Pons (tissue), 1 donor: ENCODE data around the gene PRKD3.

Experiments
- DNase-seq: peaks from one replicate; pipeline ENCODE4 v3.0.0-alpha.2; 2016; ENCODE audit warnings: low spot score

Gene PRKD3

DNA sequence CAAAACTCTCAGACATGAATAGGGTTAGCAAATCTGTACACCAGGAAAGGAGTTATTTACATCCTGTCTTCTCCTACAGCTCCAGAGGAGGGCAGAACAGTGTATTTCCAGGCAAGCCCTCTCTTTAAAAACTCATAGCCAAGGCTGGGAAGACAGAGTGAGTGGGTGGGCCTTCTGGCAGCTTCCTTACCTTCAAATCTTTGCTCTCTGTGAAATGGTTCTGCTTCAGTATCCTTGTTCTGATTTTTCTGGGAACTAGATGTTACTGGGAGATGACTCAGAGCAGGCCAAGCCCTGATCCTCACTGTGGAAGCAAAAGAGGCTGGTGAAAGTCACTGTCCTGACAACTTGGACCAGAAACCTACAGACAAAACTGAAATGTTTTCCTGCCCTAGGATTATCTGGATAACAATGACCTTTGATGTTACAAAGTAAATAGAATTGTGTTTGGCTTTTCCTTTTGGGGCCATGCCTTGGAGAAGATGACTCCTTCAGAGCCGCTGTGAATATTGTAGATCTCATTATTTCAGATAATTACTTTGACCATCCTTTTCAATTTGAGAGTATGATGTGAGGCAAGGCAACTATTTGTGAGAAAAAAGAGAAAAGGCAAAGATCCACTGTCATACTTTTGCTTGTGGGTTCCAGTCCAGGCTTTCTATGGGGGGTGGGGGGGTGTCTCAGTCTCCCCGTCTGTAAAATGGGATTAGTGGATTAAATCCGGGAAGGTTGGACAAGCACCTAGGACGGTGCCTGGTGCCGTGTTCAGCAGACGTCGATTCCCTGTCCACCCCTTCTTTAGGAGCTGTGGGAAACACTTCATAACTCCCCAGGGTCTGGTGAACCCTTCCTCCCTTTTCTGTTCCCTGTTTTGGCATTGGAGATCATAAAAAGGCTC is 19.2 kb upstream of the PRKD3 start:
- no peak for DNase-seq

DNA sequence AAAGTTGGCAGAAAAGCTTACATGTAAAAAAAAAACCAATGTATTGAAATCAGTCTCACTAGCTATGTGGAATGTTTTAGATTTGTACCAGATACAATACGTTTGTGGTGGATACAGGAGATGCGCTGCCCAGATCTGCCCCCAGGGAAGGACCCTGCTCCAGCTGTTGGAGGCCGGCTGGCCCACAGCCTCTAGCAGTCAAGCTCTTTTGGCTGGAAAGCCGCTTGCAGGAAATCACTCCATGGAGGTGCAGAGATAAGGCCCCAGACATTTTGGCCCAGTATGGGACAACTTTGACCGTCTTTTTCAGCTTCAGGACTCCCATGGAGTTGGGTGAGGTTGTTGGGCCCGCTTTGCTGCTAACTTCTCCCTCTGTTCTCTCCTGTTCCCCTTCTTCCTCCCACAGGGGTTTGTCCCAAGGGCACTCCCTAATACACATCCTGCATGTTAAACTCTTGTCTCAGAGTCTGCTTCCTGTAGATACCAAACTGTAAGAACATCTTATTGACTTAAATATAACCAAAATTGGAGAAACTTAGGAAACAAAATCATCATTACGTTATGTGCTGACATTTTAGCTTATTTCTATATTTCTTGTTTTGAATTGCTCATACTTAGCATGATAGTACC is 18.1 kb upstream of the PRKD3 start:
- no peak for DNase-seq

DNA sequence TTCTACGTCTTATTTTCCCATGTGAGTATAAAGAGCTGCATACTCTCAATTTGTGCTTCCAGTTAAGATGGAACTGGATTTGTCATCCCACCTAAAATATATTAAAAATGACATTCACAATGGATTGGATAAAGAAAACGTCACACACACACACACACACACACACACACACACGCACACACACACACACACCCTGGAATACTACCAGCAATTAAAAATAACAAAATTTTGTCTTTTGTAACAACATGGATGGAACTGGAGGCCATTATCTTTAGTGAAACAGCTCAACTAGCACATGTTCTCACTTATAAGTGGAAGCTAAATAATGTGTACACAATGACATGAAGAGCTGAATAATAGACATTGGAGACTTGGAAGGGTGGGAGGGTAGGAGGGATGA is 16.0 kb upstream of the PRKD3 start:
- DNase-seq, result no peak

DNA sequence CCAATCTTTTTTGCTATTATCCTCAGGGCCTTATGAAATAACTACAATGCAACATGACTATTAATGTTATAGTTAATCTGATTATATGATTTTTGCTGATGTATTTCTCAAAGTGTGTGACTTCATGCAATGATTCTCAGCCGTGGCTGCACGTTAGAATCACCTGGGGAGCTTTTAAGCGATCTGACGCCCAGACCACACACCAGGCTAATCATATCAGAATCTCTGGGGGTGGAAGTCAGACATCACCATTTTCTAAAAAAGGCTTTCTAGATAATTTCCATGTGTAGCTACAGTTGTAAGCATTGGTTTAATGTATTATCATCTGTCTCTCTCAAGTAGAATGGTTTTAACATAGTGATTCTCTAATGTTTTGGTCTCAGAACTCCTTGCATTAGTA is 14.3 kb upstream of the PRKD3 start:
- no peak for DNase-seq

DNA sequence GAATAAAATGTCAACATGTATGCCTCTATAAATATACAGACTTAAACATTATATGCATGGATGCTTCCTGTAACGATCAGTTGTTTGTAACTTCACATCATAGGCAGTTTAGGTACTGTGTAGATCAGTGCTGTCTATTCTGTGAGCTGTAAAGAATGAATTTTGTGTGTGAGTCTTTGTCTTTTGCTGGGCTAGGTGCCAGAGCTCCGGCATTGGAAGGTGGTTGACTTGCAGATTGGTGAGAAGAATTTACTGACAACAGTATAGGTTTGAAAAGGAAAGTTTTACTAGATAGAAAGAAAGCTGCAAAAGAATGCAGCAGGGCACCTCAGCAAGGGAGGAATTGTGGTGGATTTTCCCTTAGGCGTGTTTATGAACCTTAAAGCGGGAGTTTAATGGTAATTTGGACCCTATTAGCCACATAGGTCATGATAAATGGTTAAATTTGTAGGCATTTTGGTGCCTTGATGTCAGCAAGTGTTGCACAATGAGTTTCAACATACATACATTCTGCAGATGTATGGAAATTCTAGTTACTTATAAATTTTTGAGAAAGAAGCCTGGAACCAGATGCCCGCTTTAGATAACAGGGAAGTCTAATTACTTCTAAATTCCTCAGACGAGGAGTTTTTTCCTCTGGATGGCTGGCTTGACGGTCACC is 13.1 kb upstream of the PRKD3 start:
- DNase-seq, result peak; percentile 63

DNA sequence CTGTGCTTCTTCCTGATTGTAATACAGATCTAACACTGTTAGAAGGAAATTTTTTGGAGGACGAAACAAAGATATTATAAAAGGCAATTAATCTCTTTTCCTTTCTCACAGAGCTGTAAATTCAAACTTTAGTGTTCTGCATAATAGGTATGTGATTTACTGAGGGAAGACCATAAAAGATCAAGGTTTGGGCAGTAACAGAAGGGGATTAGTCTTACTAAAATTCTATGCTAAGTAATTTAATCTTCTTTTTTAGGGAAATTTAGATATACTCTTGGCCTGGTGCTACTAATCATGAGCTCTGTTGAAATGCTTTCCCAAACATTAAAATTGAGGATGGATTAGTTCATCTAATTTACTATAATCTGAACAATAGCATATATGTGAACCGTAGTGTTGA is 11.0 kb upstream of the PRKD3 start:
- no peak for DNase-seq

DNA sequence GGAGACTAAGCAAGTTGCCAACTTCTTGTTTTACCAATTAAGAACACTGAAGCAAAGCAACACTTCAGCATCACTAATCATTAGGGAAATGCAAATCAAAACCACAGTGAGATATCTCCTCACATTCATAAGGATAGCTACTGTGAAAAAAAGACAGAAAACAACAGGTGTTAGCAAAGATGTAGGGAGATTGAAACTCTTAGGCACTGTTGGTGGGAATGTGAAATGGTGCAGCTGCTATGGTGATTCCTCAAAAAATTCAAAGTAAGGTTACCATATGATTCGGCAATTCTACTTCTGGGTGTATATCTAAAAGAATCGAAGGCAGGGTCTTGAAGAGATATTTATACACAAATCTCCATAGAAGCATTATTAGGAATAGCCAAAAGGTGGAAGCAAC is 8.6 kb upstream of the PRKD3 start:
- no peak for DNase-seq

DNA sequence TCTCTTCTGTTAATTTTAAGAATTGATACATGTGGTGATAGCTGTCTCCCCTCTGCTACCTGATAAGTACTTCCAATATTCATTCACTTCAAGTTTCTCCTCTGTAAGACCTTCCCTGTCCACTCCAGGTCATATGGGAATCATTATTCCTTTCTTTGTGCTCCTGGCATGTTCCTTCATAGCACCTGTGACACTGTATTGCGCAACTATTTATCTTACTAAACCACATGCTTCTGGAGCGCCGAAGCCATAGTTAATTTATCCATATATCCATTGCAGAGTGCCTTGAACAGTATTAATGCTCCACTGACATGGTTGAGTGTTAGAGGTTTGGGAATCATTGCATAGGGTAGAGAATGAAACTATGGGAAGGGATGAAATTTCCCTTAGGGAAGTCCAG is 7.9 kb upstream of the PRKD3 start:
- no peak for DNase-seq

DNA sequence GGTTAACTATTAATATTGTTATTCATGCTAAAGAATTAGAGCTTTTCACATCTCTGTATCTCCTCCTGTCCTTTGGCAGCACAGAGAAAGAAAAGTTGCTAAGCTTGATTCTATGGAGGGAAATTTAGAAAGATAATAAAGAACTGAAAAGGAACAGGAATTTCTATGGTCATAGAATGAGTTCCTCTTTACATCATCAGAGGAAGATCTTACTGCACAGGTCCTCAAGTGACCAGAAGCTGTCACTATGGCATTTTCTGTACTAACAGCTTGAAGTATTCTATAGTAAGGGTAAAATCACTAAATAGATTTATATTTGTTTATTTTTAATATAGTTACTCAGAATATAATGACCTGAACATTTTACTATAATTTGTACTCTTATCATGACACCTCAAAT is 6.0 kb upstream of the PRKD3 start:
- no peak for DNase-seq

DNA sequence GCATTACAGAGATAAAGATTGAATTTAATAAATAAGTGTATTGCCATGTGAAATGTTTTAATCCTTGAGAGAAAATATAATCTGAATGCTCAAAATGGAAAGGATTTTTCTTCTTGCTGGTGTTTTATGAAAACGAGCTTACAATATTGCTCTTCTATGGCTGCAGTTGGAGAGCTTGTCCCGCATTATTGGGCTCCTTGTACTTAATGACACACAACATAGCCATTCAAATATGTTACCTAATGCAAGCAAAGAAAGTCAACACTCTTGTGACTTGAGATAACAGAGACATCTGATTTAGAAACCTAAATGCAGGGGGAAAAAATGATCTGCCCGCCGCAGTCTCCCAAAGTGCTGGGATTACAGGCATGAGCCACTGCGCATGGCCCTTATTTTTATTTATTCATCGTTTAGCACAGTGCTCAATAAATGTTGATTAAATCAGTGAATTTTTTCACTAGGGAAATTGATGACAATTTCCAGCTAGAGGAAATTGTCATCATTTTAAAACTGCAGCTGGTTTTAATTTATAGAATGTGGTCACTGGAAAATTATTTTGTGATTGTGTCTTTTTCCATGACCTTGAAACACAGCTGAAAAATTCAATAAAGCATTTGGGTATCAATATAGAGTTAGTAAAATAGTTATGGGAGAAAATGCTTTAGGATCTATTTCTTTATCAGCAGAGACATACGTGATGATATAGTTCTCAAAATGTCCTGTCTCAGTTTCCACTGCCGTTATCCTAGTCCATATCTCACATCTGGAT is 2.4 kb upstream of the PRKD3 start:
- no peak for DNase-seq

DNA sequence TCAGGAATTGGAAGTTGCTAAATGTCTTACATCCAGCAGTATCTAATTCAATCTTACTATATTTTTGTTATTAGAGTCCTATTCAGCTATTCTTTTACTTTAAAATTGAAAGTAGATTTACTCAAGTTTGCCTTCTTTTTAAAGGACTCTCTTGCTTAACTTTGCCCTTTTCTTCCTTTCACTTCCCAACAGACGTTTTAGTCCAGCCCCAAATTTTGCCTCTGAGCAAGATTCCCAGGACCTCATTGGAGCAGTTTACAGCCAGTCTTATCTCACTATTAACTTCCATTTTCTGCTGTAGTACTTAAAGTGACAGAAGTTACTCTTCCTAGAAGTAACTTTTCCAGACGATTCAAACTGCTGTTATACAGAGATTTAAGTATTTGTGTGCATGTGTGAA is 1.7 kb upstream of the PRKD3 start:
- DNase-seq, result peak; percentile 74

DNA sequence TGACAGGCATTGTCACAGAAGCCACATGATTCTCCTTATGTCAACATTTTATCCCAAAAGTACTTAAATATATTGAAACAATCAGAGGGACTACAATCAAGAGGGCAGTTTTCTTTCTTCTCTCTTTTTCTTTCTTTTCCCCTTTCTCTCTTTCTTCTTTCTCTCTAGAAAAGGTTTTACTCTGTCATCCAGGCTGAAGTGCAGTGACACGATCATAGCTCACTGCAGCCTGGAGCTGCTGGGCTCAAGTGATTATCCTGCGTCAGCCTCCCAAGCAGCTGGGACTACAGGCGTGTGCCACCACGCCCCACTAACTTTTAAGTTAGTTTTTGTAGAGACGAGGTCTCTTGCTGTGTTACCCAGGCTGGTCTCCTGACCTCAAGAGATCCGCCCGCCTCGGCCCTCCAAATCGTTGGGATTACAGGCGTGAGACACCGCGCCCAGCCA is 1.0 kb upstream of the PRKD3 start:
- no peak for DNase-seq

DNA sequence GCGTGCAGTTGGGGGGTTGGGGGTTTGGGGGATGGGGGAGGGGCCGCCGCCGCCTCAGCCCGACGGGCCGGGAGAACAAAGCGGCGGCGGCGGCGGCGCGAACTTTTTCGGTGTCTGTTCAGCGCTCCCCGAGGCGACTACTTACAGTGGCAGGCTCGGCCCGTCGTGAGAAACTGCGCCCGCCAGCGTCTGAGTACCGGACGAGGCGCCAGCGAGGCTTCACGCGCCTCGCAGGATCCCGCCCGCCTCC is 172 bp downstream of the PRKD3 start:
- DNase-seq, result no peak

DNA sequence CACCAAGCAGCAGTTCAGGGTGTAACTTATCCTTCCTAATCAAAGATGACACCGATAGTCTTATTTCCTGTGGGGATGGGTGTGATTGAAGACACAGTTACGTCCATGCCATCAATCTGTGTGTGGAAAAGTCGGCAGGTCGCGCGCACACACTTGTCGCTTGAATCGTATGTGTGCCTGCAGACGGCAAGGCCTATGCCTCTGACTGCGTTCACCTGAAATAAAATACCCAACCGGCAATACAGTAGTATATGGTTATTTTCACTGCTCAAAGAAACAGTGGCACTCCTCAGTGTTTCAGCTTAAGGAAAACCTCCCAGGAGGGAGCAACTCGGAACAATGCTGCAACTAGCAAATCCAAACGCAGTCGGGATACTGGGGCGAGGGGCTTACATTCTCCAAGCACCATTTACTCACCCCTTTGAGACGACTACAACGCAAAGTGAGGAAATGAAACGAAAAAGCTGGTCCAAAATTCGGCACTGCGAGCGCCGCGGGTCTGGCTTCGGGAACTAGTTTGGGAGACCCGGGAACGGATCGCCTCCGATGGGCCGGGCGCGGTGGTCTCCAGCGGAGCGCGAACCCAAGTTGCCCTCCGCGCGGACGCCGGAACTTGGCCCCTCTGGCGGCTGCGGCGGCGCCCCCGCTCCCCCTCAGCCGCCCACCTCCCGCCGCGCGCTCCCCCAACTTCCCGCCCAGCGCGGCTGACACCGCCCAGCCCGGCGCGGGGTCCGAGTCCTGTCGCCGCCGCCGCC is 675 bp downstream of the PRKD3 start:
- peak; percentile 40 for DNase-seq

DNA sequence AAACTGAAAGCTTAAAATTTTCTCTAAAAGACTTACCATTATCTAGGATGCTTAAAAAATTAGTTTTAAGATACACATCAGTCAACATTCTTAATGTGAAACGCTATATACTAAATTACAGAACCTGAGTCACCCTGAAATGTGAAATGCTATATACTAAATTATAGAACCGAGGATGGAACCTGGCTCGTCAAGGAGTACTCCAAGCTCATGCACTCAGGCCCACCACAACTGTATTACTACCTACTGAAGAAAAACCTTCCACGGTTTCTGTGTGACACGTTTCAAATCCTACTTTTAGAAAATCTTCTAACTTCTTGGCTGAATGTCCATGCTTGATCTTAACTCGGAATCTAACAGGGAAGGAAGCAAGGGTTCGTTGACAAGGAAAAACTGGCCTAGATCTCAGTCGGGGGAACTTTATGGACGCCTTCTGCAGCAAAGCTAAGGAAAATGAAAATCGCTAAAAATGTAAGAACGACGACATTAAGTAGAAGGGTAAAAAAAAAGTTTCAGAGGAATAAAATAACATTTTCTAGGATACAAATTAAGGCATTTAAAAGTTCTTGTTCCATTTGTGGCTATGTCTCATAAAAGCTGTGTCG is 1.4 kb downstream of the PRKD3 start:
- peak; percentile 39 for DNase-seq

DNA sequence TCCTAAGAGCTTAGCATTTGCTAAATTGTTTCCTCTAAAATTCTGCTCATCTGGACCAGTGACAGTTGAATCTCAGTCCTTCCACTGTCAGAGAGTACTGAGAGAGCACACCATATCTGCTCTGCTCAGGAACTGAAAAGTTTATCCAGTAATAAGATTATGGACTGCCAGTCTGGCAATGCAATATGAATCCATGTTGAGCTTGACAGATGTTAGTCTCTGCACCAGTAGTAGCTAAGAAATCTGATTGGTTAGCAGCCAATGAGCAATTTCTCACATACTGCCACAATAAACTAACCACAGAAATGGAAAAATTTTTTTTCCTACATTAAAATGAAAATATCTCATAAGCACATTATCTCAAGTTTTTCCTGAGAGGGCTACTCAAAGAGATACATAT is 2.3 kb downstream of the PRKD3 start:
- DNase-seq, result no peak

DNA sequence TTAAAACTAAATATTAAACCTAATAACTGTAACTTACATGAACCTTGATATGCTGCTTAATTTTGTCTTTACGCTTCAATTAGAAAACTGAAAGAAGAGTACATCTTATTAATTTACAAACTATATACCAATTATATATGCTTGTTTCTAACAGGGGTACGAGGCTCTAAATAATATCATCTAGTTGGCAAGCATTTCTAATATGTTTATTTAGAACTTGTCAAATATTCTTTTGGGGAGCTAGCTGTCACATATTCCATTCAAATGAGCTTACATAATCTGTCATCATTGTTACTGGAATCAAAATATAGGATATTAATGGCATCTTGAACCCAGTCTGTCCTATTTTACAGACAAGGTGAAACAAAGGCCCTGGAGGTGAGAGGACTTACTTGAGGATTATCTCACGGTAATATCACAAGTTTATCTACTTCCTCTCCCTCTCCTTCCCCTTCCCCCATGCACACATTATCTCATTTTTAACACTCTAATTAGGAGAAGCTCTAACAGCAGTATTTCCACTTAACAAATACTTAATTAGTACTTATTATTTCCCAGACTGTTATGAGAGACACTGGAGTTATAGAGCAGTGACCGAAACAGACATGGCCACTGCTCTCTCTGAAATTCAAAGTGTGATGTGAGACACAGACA is 3.5 kb downstream of the PRKD3 start:
- no peak for DNase-seq

DNA sequence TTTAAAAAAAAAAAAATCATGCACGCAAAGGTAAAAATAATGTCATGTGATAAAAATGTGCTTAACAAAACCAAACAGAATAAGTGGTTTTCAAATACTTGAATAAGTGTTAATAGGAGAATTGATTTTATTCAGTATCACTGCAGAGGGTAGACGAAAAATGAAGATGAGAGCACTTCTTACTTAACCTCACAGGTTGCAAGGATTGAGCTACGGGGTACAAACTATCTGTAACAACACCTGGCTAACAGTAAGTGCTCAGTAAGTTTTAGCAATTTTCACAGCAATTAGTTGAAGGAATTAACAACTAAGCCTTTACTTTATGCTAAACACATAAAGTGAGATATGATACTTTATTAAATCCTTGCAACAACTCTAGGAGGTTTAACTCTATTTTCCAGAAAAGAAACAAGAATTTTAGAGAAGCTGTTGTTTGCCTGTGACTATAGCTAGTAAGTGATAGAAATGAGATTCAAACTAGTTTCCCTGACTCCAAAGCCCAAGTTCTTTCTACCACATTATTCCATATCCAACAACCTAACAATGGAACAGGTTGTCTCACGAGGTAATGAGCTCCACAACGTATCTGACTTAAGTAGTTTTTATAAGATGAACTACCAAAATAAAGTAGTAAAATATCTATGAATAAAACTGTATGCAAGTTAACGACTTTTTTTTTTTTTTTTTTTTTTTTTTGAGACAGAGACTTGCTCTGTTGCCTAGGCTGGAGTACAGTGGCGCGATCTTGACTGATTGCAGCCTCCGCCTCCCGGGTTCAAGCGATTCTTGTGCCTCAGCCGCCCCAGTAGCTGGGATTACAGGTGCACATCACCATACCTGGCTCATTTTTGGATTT is 4.7 kb downstream of the PRKD3 start:
- DNase-seq, result no peak

DNA sequence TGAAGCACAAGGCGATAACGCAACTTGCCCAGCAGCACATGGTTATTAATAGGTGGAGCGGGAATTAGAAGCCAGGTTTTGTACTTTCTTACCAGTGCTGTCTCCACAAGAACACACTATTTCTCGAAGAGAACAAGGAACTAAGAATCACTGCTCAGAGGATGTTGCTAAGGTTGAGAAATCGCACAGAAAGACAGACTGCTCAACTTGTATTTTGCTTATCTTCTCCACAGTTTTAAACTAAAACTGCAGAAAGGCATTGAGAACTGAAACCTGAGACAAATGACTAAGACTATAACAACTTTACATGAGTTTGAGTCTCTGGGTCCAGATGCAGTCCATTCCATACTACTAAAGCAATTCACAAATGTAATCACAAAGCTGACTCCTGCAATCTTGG is 6.2 kb downstream of the PRKD3 start:
- DNase-seq, result peak; percentile 62

DNA sequence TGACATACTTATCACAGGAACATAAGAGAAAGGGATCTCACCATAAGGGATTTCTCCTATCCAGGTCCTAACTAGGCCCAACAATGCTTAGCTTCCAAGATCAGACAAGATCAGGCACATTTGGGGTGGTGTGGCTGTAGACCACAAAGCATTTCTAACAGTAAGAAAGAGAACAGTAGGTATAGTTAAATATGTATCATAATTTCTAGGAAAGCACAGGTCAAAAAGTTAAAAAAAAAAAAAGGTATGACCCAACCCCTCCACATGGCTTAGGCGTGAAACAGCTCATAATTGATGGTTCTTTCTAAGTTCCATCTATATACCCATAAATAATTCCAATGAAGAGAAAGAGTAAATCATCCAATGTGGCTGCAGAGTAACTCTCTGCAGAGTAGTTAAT is 6.9 kb downstream of the PRKD3 start:
- no peak for DNase-seq
